SHP77 (cell line): ENCODE measurements around the gene FKBP6.
"Not testable (repeated sequence)": the region's sequence is repeated elsewhere in the genome, so short reads cannot be mapped to it uniquely, and the experiment has no call there.

Experiments used
- DNase-seq, 2 experiments: peaks; one replicate each; lab custom pipeline; 2025; lab: John Stamatoyannopoulos, UW

The FKBP6 gene, protein sequence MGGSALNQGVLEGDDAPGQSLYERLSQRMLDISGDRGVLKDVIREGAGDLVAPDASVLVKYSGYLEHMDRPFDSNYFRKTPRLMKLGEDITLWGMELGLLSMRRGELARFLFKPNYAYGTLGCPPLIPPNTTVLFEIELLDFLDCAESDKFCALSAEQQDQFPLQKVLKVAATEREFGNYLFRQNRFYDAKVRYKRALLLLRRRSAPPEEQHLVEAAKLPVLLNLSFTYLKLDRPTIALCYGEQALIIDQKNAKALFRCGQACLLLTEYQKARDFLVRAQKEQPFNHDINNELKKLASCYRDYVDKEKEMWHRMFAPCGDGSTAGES

DNA sequence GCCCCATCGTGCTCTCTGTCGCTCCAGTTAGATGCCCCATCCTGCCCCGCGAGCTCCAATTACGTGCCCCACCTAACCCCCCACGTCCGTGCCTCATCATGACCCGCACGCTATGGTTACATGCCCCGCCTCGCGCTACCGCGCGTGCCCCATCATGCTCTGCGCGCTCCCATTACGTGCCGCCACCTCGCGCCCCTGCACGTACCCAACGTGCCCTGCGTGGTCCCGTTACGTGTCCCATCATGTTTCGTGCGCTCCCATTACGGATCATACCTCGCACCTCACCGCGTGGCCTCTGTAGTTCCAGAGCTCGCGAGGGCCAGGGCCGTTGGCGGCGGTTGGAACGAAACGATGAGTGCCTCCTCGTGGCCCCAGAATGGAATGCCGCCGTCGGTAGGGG lies at the start of gene FKBP6, which contains the start of gene TRIM50:
TSS of gene FKBP6 (plus strand) at position 240 of the 400 bp plus-strand sequence. CDS start 268 bp downstream, outside the sequence.
TSS of gene TRIM50 (minus strand) at position 161 of the 400 bp plus-strand sequence. CDS start 3,295 bp downstream, outside the sequence.
- not testable (repeated sequence) for DNase-seq

DNA sequence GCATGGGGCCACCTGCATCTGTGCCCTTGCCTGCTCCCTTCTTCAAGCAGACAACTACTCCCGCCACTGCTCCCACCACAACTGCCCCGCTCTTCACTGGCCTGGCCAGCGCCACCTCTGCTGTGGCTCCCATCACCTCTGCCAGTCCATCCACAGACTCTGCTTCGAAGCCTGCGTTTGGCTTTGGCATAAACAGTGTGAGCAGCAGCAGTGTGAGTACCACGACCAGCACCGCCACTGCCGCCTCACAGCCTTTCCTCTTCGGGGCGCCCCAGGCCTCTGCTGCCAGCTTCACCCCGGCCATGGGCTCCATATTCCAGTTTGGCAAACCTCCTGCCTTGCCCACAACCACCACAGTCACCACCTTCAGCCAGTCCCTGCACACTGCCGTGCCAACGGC lies 30.7 kb upstream of the FKBP6 start:
- DNase-seq = not testable (repeated sequence)

DNA sequence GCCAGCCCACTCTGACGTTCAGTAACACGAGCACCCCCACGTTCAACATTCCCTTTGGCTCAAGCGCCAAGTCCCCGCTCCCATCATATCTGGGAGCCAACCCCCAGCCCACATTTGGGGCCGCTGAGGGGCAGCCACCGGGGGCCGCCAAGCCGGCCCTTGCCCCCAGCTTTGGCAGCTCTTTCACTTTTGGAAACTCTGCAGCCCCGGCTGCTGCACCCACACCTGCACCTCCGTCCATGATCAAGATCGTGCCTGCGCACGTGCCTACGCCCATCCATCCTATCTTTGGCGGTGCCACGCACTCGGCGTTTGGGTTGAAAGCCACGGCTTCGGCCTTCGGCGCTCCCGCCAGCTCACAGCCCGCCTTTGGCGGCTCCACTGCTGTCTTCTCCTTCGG lies 30.3 kb upstream of the FKBP6 start:
- DNase-seq = not testable (repeated sequence)

DNA sequence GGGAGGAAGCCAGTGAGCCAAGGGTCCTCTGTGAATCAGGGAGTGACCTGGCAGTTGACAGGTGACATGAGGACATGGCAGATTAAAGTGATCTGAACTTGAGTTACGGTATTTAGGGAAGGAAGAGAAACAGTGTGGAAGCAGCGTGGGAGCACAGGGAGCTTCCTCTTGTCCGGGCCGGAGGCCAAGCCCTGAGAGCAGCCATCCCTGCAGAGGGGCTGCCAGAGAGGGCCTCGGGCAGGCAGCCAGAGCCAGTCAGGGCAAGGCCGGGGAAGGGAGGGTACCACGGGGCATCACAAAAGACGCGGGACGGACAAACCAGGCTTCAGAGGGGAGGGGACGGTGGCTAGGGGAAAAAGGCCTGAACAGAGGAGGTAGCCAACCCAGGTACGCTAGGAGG lies 28.1 kb upstream of the FKBP6 start:
- not testable (repeated sequence) for DNase-seq

DNA sequence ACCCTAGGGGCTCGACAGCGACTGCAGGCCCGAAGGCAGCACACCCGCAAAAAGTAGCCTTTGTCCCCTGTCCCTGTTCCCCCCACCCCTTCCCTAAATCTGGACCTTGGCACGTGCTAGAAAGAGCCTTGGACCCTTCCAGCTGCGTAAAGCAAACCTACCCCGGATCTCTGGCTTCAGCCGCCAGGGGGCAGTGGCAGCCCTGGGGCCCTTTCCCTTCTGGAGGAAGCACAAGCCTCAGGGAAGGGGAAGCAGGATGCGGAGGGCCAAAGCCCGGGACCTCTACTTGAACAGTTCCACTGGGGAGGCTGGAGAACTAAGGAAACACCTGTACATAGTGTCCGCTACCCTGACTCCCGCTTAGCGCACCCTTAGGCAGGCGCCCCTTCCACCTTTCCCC lies 26.9 kb upstream of the FKBP6 start:
- DNase-seq = not testable (repeated sequence)

DNA sequence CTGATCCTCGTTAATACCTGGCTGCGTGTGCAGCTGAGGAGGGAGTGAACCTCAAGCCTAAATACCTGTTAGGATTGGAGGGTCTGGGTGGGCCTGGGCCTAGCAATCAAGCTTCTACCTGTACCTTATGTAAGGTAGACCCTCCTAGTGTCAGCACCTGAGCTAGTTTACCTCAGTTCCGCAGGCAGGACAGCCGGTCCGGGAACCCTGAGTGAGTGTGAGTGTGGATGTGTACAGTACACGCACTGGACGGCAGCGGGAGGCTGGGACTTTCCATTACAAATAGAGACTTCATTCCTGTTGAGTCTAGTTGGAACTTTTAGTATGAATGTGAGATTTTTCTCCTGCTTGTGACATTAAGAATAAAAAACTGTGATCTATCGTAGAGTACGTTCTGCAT lies 25.1 kb upstream of the FKBP6 start:
- not testable (repeated sequence) for DNase-seq

DNA sequence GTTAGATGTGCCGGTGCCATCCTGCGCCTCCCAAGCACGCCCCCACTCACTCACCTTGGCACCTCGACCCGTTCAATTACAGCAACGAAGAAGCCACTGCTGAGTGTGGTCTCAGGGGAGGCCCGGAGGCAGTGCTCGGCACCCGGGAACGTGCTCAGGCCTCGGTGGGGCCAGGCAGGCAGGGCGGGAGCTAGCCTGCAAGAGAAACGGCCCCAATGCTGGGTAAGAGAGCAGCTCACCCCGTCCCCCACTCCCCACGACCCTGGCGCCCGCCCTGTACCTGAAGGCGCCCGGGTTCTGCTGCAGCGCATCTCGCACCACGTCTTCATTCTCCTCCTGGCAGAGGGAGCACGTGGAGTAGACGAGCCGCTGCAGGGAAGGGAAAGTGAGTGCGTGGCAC lies 24.4 kb upstream of the FKBP6 start:
- DNase-seq = no peak

DNA sequence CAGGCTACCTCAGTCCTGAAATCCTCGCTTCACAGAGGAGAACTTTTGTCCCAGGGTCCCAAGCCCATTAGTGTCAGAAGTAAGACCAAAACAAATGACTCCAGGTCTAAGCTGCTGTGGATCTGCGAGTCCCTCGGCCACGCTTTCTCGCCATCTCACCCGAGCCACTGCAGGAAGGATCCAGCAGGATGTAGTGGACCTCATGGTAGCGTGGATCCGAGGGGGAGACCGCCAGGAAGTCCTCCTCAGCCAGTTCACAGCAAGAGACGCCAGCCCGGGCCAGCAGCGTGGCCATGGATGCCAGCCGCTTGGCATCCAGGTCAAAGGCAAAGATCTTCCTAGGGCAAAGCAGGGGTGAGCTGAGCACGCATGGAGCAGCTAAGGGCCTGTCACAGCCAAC lies 23.9 kb upstream of the FKBP6 start:
- DNase-seq = no peak

DNA sequence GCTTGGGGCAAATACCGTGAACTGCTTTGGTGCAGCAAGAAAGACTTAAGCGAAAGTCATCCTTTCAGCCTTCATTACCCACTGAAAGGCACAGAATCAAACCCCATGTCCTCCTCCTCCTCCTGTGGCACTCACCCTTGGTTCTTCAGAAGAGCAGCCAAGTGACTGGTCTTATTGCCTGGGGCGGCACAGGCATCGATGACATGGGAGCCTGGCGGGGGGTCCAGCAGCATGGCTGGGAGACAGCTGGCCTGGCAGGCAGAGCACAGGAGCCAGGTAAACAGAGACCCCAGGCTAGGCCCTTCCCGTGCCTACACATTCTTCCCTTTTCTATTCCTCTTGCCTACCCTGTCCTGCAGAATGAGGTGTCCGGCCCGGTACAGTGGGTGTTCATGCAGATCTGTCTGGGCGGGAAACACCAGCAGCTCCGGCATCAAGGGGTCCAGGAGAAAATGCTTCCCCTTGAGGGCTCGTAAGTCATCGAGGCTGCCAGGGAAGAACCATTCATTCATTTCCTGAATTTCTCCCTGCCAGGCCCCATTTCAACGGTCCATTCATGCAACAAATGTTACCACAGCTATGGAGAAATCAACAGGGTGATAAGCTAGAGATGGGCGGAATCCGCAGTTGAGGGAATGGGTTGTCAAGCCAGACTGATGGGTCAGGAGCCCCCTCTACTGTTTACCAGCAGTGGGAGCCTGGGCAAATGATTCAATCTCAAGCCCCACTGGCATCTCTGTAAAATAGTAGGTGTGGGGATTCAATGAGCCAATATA lies 23.2 kb upstream of the FKBP6 start:
- not testable (repeated sequence) for DNase-seq

DNA sequence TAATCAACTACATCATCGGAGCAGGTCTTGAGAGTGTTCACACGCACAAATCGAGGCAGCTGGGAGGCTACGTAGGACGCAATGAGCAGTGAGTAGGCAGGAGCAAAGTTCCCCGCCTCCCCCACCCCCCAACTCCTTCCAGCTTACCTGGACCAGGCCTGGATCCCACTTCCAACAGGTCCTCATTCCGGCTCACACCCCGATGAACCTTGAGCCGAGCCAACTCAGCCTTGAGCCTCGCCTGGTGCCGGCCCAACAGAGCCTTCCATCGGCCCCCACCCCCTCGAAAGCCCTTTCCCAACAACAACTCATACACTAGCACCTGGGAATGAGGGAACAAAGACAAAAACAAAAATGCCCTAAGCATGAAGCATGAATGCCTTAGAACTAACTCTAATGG lies 20.5 kb upstream of the FKBP6 start:
- no peak for DNase-seq

DNA sequence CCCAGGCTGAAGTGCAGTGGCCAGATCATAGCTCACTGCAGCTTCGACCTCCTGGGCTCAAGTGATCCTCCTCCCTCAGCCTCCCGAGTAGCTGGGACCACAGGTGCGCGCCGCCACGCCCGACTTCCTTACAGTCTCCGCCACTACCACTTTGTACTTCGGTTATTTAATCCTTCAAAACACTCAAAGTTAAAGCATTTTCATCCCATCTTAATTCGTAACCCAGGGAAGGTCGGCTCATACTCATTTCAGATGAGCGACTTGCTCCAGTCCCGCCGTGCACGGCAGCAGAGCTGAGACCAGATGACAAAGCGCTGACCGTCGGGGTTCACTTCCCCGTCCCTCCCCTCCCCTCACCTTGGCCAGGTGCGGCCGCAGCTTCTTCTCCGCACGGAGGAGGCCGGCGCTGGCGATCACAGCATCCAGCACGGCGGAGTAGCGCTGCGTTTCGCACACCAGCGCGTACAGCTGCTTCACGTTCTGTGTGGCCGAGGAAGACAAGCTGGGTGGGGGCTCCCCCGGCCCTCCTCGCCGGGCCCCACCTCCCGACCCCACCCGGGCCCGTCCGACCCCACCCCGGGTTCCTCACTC lies 19.8 kb upstream of the FKBP6 start:
- no peak for DNase-seq

DNA sequence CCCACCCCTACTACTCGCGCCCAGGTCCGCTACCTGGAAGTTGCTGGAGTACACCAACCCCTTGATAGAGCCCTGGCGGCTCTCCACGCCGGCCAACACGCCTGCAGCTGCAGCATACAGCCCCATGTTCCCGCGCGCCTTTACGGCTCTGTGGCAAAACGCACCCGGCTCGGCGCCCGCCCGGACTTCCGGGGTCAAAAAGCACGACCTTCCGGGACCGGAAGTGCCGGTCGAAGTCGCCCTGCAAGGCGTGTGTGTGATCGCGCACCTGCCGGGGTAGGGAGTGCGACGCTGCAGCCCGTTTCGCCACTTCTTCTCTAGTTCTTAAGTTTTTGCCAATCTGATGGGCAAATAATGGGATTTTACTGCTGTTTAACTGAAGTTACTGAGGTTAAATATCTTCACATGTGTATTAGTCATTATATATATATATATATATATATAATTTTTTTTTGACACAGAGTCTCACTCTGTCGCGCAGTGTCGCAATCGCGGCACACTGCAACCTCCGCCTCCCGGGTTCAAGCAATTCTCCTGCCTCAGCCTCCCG lies 19.2 kb upstream of the FKBP6 start, which contains the start of gene NSUN5:
TSS of gene NSUN5 (minus strand) at position 162 of the 550 bp plus-strand sequence. CDS start at position 126, 36 bp downstream.
- peak; percentile 73 to 85 for DNase-seq

DNA sequence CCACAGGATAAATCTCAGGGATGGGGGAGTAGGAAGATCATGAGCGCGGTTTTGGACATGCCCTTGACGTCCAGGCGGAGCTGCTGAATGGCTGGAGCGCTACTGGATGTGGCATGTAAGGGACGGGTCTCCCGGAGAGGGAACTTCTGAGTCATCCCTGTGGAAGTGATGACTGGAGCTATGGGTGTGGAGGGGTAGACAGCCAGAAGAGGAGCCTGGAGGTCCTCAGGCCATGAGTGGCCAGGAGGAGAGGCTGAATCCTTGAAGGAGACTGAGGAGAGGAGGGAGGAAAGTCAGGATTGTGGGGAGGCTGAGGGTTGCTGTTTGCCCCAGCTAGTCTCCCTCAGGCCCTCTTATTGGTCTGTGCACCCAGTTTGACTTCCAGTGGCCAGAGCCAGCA lies 16.5 kb upstream of the FKBP6 start:
- not testable (repeated sequence) for DNase-seq

DNA sequence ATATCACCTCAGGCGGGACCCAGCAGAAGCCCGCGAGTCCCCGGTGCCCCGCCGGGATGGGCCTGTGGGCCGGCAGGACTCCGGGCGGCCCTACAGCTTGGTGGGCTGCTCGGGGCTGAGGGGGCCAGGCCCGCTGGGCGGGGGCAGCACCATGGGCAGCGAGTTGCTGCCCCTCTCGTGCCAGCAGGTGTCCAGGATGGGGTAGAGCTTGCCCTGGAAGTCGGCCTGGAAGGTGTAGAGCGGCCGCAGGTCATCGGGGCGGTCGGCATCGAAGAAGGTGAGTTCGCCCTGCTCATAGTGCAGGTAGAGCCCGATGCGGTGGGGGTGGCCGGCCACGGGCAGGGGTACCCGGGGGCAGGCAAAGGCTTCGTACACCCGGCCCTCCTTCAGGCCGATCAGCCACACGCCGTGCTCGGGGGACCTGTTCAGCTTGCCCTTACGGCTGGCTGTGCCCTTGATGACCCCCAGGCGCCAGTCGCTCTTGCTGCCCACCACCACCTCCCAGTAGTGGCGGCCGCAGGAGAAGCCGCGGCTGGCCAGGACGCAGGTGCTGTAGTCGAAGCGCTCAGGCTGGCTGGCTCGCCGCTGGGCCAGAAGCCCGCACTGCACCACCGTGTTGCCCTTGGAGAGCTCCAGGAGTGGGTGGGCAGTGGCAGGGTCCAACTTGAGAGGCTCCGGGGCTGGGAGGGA lies 15.0 kb upstream of the FKBP6 start:
- DNase-seq = no peak

DNA sequence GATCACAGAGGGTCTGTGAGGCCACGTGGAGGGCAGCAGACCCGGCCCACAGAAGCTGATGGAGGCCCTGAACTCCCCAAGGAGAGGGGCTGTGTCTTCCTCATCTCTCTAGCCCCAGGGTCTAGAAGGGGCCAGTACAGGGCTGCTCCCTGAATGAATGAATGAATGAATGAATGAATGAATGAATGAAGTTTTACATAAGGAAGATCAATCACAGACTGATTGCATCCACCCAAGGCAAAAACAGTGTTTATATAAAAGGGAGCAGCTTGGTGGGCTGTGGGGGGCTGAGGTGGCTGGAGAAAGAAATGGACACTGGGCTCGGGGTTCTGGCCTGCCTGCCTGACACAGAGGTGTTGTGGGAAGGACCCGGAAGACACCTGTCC lies 14.4 kb upstream of the FKBP6 start:
- no peak for DNase-seq

DNA sequence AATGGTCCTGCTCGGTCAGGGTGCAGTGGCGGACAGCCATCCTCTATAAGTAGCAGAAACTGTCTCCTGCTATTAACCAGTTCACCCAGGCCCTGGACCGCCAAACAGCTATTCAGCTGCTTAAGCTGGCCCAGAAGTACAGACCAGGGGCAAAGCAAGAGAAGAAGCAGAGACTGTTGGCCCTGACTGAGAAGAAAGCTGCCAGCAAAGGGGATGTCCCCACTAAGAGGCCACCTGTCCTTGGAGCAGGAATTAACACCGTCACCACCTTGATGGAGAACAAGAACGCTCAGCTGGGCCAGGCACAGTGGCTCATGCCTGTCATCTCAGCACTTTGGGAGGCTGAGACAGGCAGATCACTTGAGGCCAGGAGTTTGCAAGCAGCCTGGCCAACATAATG lies 13.7 kb upstream of the FKBP6 start:
- no peak for DNase-seq

DNA sequence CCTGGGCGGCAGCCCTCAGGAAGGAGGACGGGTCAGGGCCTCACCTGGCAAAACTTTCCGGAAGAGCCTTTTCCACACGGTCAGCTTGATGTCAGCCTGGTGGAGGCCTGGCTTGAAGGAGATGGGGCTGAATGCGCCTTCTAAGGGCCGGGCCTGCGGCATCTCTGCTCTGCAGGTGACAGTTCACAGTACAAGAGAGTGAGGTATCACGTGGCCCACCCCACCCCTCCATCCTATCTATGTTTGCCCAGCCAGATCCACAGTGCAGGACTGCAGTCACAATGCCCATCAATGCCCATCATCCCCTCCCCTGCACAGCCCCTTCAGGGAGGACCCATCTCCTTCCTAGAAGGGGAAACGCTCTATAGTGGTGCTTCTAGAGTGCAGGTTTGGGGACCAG lies 11.4 kb upstream of the FKBP6 start:
- no peak for DNase-seq

DNA sequence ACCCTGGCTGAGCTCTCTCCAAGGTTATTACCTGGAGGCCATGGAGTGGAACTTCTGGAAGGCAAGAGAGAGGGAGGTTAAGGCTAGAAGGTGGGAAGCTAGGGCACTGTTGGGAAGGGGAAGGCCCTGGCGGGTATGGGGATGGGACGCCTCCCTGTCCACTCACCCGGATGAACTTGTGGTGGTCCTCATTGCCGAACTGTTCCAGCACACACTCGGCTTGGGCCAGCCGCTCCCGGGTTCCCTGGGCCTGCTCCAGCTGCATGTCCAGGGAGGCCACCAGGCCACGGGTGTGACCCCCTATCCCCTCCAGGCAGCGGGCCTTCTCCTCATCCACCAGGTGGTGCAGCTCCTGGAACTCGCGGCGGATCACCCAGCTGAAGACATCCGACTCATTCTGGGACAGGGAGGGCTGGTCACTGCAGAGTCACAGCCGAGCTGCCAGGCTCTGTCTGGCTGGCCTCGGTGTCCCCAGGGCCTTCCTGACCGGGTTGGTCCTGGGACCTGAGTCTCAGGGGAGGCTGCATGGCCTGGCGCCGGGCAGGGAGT lies 9.2 kb upstream of the FKBP6 start:
- not testable (repeated sequence) for DNase-seq

DNA sequence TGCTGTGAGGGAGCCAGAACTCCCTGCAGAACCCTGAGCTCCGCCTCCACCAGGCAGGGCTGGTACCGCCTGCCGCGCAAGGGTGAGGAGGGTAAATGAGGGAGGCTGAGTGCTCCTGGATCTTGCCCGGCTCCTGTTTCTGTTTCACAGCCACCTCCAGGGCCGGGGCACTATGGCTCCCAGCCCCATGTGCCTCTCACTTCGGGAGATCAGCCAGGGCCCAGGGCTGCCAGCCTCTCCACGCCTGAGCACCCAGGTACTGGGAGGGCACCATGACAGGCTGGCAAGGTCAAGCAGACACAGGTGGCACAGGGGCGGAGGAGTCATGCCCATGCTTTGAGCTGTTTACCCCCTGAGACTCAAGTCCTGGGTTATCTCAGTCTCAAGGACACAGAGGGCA lies 8.4 kb upstream of the FKBP6 start:
- DNase-seq = not testable (repeated sequence)

DNA sequence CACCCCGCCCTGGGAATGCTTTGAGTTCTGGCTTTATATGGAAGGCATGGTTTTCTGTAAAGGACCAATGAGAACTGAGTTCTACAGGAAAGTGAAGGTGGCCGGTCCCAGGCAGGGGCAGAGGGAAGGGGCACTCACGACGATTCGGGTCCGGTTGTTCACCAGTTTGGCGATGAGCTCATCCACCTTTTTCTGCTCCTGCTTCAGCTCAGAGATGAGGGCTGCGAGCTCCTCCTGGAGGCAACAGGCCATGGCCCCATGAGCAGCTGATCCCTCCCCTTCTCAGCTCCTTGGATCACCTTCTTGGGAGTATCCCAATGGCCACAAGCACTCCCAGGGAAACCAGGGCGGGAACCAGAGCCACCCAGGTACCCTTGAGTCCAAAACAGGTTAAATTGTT lies 8.0 kb upstream of the FKBP6 start:
- DNase-seq = not testable (repeated sequence)

DNA sequence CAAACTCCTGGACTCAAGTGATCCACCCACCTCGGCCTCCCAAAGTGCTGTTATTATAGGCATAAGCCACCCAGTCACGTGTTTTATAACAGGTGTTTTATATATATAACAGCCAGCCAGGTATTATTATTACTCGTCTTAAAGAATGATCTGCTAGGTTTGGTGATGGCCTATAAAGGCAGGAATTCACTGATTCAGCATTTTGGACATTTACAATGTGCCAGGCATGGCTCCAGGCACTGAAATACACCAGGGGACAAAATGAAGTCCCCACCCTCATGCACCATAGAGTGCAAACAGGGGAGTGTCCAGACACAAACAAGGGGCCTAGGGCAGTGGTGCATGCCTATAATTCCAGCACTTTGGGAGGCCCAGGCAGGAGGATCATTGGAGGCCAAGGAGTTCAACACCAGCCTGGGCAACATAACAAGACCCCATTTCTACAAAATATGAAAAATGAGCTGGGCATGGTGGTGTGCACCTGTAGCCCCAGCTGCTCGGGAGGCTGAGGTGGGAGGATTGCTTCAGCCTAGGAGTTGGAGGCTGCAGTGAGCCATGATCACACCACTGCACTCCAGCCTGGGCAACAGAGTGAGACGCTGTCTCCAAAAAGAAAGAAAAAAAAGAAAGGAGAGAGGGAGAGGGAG lies 4.4 kb upstream of the FKBP6 start:
- not testable (repeated sequence) for DNase-seq
